Omental fat pad (tissue), 4 donors: Measurements from ENCODE around the gene BDKRB2. TPM values are rescaled to one million over a fixed set of nuclear protein-coding genes. Genes with fewer than 3 reads are reported as not detected.

Experiments used
- ATAC-seq: fragments of 150-250 bp; one replicate; pipeline ENCODE4 v1.9.1; 2016; ENCODE audit warnings: mild to moderate bottlenecking, moderate library complexity; ENCODE audit not compliant: low FRiP score
- DNase-seq: peaks from one replicate; pipeline ENCODE4 v3.0.0-alpha.2; 2019; ENCODE audit warnings: low spot score
- total RNA-seq, 4 donors: library from RNA; depleted of rRNA; stranded (reverse); fragments of >200 nt; gene quantifications; one replicate each; pipeline ENCODE4 v1.1.0, GENCODE V29; 2016
- TF ChIP-seq, protein P1 (sequence below), 3 donors: fragments of 450-650 bp; IDR thresholded peaks; one replicate each; pipeline ENCODE4 v1.5.1; 2016 to 2017; ENCODE audit warnings: antibody characterized with exemption in 3 of 3, mild to moderate bottlenecking in 3 of 3, moderate library complexity in 2 of 3

BDKRB2 gene
- total RNA-seq, 4 donors from 2014 or later = 4.0 to 28.0 (median 12.1) TPM

DNA sequence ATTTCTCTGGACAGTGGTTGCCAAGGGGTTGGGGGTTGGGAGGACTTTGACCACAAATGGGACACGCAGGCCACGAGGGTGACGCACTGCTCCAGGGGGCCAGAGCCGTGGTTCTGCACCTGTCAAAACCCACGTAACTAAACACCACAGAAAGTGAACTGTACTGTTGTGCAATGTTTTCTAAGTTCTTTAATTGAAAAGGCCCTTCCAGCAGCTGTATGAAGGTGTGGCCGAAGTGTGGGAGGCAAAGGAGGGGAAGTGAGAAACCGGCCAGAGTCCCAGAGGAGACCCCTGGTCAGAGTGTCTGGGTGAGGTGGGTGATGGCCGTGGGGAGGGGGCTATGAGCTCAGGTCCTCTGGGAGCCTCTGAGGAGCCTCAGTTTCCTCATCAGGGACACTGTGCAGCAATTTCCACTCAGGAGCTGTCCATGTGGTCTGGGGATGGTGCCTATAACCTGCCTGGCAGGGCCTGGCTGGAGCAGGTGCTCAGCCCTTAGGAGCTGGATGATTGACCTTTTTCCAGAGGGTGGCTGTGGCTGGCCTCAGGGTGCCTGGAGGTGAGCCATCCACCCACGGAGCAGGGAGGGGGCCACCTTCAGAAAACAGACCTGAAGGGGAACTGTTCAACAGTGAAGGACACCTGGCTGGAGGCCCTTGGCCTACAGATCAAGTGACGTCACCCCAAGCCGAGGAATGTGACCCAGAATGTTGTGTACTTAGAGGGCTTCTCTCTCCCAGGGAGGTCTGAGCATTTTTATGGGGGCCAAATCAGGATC lies 9.8 kb upstream of the BDKRB2 start:
- TF ChIP-seq, protein P1, sequence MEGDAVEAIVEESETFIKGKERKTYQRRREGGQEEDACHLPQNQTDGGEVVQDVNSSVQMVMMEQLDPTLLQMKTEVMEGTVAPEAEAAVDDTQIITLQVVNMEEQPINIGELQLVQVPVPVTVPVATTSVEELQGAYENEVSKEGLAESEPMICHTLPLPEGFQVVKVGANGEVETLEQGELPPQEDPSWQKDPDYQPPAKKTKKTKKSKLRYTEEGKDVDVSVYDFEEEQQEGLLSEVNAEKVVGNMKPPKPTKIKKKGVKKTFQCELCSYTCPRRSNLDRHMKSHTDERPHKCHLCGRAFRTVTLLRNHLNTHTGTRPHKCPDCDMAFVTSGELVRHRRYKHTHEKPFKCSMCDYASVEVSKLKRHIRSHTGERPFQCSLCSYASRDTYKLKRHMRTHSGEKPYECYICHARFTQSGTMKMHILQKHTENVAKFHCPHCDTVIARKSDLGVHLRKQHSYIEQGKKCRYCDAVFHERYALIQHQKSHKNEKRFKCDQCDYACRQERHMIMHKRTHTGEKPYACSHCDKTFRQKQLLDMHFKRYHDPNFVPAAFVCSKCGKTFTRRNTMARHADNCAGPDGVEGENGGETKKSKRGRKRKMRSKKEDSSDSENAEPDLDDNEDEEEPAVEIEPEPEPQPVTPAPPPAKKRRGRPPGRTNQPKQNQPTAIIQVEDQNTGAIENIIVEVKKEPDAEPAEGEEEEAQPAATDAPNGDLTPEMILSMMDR (IDR thresholded peaks at IDR 0.05) = no peak
- DNase-seq = no peak
- ATAC-seq = no peak

DNA sequence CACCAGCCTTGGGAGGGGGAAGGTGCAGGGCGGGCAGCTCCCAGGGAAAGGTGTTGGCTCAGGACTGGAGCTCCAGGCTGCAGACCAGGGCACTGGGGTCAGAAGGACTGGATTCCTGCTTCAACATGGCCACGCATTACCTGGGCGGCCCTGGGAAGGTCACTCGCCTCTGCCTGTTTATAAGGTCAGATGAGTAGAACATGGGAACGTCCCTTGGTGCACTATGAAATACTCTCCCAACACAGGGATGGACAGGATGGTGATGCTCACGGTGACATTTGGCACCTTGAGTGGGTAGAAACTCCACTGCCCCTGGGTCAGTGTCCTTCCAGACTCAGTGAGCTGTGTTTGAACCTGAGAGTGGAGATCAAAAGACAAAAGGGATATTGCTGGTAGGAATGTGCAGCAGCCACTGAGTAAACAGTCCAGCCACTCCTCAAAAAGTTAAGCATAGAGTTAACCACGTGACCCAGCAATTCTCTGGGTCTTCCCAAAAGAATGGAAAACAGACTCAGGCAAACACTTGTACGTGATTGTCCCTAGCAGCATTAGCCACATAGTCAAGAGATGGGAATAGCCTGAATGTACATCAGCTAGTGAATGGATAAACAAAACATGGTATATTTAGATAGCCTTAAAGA lies 9.1 kb upstream of the BDKRB2 start:
- TF ChIP-seq, protein P1 (IDR thresholded peaks at IDR 0.05) = no peak
- DNase-seq (no peak), ATAC-seq (no peak)

DNA sequence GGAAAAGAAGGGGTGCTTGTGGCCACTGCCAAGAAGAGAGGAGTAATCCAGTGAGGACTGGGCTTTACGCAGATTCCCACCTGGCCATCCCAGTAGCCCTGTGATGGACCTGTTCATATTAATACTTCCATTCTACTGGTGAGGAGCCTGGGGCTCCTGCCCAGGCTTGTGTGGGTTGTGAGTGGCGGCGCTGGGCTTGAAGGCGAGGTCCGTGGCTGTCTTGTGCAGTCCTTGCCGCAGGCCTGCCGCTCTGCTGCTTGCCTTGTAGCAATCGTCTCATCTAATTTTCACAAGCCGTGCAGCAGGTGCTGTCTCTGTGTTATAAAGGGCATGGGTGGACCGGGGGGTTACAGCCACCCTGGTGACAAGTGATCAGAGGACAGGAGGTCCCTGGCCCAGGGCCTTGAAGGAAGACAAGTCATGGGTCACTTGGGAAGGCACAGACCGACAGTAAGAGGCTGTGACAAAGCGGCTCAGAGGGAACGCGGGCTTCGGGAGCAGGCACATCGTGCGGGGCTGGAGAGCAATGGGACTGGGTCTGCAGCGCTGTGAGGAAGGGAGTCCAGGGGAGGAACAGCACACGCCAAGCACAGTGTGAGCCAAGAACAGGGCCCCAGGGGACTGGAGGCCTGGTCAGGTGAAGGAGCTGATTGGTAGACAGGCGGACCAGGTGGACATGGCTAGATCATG lies 7.3 kb upstream of the BDKRB2 start:
- TF ChIP-seq, protein P1 (IDR thresholded peaks at IDR 0.05) = no peak
- ATAC-seq = no peak
- DNase-seq = no peak

DNA sequence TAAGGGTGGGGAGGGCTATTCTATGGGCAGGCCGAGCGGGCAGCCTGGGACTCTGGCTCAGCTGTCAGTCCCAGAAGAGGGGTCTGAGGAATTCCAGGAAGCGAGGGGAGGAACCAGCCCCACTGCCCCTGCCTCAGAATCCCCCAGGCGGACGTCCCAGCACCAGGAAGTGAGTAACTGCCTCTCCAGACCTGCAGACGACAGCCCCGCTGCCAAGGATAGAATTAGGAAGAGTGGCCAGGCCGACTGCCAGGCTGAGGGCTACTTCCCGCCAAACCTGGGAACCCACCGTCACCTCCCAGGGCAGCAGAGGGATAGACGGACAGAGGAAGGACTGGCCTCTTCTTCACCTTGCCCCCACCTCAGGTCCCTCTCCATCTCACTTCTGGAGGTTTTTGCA lies 6.7 kb upstream of the BDKRB2 start:
- DNase-seq = no peak
- no peak for ATAC-seq
- TF ChIP-seq, protein P1 (IDR thresholded peaks at IDR 0.05) = no peak

- TF ChIP-seq, protein P1 (IDR thresholded peaks at IDR 0.05) = no peak
- DNase-seq (no peak), ATAC-seq (peak; percentile 57)
These were observed 6.1 kb upstream of the BDKRB2 start for GRCh38 chr14:96198430-96199130.

- DNase-seq (no peak), ATAC-seq (no peak)
- TF ChIP-seq, protein P1 (IDR thresholded peaks at IDR 0.05) = no peak
These were observed 3.5 kb upstream of the BDKRB2 start for GRCh38 chr14:96201157-96201556.
